ENCODE data around the gene HTT. TPM values are rescaled to one million over a fixed set of nuclear protein-coding genes. Genes with fewer than 3 reads are reported as not detected.

Gene HTT
- total RNA-seq, 1 experiment from 2014 or later: 64.4 TPM

GRCh38 chr4:3059943-3060342 is 14.5 kb upstream of the HTT start:
- no peaks in the 10 kb centered on the region for H3K23me2 ChIP-seq (ENCODE audit: insufficient read length, low read depth, low read length, poor library complexity, severe bottlenecking)
- H3K18ac ChIP-seq (ENCODE audit: insufficient read length, low read depth, low read length): no peak overlapping the region
- Mint-ChIP-seq H3K36me3 (ENCODE audit: insufficient read depth in 1 of 3, low read depth in 3 of 3) (peaks cover 0 to 15% (median 0%) of the 10 kb centered on the region in 3 experiments; a peak in 5 of 7 replicates), H3K4me3 (no peak overlapping the region), H3K27me3 (ENCODE audit: low read depth) (peaks cover 11% of the 10 kb centered on the region), H3K4me1 (peaks cover 2 to 4% of the 10 kb centered on the region in 2 experiments; a peak in 2 of 4 replicates), H3K27ac (no peak overlapping the region), H3K9me3 (peaks cover 24 to 31% of the 10 kb centered on the region in 2 experiments)
- H2BK15ac ChIP-seq (ENCODE audit: low read depth, low read length): no peak overlapping the region
- peaks cover 7% of the 10 kb centered on the region for H3K9me3 ChIP-seq (ENCODE audit: control insufficient read depth, low read depth, low read length)
- WGBS (ENCODE audit: extremely low coverage, insufficient read length, low lambda C conversion rate): no CpG with 5 or more reads among the region's 6 CpGs
- no peak overlapping the region for H3T11ph ChIP-seq (ENCODE audit: low read length)
- no peak overlapping the region for H2BK12ac ChIP-seq (ENCODE audit: insufficient read length, low read depth, low read length)
- H3K14ac ChIP-seq (ENCODE audit: insufficient read depth, low read length): no peak overlapping the region
- no peak overlapping the region for H2BK120ac ChIP-seq (ENCODE audit: low read depth, low read length, poor library complexity, severe bottlenecking)
- no peak overlapping the region for H4K5ac ChIP-seq (ENCODE audit: insufficient read length, low read depth, low read length)
- H3K4ac ChIP-seq (ENCODE audit: low read depth, low read length): no peak overlapping the region
- no peak overlapping the region for H4K91ac ChIP-seq (ENCODE audit: insufficient read length, low read depth, low read length)
- no peaks in the 10 kb centered on the region for H3K79me2 ChIP-seq (ENCODE audit: insufficient read depth, low read length)
- H3K27me3 ChIP-seq (ENCODE audit: insufficient read depth, low read length): no peaks in the 10 kb centered on the region; the same call in 1 of the 2 replicates
- H3K4me1 ChIP-seq (ENCODE audit: insufficient read depth, low read length): no peaks in the 10 kb centered on the region
- no peaks in the 10 kb centered on the region for H4K20me1 ChIP-seq (ENCODE audit: control insufficient read depth, insufficient read depth, insufficient read length)
- H2BK20ac ChIP-seq (ENCODE audit: low read depth, low read length, poor library complexity, severe bottlenecking): no peak overlapping the region
- no peak overlapping the region for H4K8ac ChIP-seq (replicated peaks; ENCODE audit: insufficient read length, low read depth, low read length)
- no peaks in the 10 kb centered on the region for H3K79me1 ChIP-seq (ENCODE audit: insufficient read depth, low read depth, low read length, poor library complexity, severe bottlenecking)
- H3K56ac ChIP-seq (ENCODE audit: insufficient read length, low read depth, low read length): no peak overlapping the region
- H2AK5ac ChIP-seq (ENCODE audit: insufficient read length, low read length): no peak overlapping the region
- DNase-seq: no peak
- H2AFZ ChIP-seq (ENCODE audit: low read length): no peak overlapping the region
- H2BK5ac ChIP-seq (ENCODE audit: insufficient read length, low read length): no peak overlapping the region
- H3K23ac ChIP-seq (ENCODE audit: insufficient read length, low read depth, low read length): no peak overlapping the region
- no peak overlapping the region for H3K4me2 ChIP-seq (ENCODE audit: insufficient read depth, insufficient read length, low read length)
- no peak for TF ChIP-seq CTCF (conservative IDR thresholded peaks at IDR 0.05)
- no peak overlapping the region for H3K27ac ChIP-seq (ENCODE audit: insufficient read length, low read depth, low read length)
- no peak overlapping the region for H3K9ac ChIP-seq (ENCODE audit: extremely low read depth, insufficient read length, low read length)
